NCI-H2196 treated with DMSO at 0.1 percent for 48 hours (cell line): ENCODE data around the gene AKR1C2.
"Not testable (repeated sequence)": the region's sequence is repeated elsewhere in the genome, so short reads cannot be mapped to it uniquely, and the experiment has no call there.

Experiments used
- DNase-seq: peaks from one replicate; lab custom pipeline; 2025; ENCODE audit not compliant: unreplicated experiment; lab: John Stamatoyannopoulos, UW

The AKR1C2 gene

DNA sequence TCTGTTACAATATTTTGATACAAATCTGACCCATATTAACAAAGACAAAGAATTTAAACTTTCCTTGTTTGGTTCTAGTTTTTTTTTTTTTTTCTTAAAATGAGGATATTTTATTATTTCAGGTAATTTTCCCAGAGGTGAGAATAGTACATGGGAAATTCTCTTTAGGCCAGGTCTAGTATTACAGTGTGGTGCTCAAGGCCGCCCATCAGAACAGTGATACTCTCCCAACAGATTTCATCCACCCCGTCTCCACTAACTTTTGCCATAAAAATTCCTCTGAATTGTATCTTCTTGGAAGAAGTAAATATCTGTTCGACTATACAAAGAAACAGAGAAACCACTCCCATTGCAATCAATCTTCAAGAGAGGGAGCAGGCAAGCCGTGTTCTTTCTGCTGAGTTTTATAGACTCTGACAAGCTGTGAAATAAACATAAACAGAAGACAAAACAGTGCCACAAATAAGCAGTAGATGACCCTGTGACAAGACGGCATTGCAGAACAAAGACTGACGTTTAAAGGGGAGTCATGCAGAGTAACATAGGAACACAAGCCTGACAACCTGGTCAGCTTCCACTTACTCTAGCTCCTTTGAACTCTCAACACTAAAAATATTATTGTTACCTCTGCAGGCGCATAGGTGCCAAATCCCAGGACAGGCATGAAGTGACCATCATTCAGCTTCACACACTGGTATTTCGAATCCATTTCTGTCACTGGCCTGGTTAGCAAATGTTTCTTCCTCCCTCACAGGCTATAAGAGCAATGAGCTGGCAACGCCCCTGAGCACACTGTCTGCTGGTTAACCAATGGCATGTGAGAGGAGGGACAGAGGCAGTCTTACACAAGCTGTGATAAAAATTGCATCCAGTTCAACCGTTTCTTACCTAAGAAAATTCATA, at the start of gene AKR1C2:
Gene AKR1C2, minus strand, starts transcription at position 731 of the 903 bp plus-strand sequence. Its CDS starts 22 bp downstream, at position 709.
- not testable (repeated sequence) for DNase-seq

- not testable (repeated sequence) for DNase-seq
These were observed 49.4 kb upstream of the AKR1C2 start for GRCh38 chr10:5052951-5053500.

GRCh38 chr10:5047912-5048628, 44.4 kb upstream of the AKR1C2 start:
- DNase-seq, result no peak

DNA sequence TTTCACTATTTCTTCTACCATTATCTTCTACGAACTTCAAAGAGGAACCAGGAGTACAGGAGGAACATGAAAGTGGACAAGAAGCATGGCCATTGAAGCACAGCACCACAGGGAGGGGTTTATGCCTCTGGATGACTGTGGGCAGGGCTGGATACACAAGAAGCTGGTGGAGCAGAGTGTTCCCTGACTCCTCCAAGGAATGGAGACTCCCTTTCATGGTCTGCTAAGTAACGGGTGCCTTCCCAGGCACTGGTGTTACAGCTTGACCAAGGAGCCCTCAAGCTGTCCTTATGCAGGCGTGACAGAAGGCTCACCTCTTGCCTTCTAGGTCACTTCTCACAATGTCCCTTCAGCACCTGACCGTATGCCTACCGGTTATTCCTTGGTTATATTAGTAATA, 43.4 kb upstream of the AKR1C2 start:
- not testable (repeated sequence) for DNase-seq

GRCh38 chr10:5046410-5046809, 42.8 kb upstream of the AKR1C2 start:
- DNase-seq, result no peak

GRCh38 chr10:5045095-5045494, 41.4 kb upstream of the AKR1C2 start:
- no peak for DNase-seq

DNA sequence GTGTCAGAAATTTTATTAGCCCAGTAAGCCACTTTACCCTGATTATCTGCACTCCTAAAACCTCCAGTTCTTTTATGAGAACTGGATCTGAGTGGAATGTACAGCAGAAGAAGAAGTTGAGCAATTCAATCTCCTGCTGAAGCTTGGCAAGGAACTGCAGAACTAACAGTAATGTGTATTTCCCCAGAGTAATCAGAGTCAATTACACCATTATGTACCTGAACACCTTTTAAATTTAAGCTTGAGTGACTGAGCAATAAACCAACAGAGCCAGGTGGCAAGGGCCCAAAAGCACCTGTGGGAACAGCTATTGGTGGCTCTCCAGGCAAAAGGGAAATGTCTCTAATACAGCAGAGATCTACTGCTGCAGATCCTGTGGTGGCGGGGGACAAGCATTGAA, 40.1 kb upstream of the AKR1C2 start:
- peak; percentile 1 for DNase-seq

DNA sequence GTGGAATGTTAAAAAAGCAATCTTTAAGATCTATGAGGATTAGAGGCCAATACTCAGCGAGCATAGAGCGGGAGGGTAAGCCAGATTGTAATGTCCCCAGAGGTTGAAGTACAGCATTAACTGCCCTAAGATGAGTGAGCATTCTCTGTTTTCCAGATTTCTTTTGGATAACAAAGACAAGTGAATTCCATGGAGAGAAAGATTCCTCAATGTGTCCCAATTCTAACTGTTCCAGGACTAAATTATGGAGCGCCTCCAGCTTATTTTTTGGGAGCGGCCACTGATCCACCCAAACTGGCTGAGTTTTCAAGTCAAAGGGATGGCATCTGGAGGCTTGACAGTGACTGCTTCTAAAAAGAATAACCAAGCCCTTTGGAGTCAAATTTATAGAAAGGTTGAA, 39.3 kb upstream of the AKR1C2 start:
- no peak for DNase-seq

DNA sequence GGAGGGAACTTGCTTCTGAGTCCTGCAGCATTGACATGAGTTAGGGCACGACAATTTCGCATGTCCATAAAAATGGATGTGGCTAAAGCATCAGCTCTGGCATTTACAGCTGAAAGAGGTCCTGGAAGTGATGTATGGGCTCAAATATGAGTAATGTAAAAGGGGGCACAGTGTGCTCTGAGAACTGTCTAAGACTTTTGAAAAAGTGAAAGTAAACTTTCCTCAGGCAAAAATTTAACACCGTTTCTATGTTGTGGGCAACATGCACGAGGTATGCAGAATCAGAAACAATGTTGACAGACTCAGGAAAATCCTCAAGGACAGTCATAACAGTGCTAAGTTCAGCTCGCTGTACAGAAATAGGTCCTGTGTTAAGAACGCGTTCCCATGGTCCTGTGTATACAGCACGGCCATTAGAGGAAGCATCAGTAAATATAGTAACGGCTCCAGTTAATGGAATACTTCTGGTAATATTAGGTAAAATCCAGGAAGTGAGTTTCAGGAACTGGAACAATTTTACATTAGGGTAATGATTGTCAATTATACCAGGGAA, 37.9 kb upstream of the AKR1C2 start:
- DNase-seq, result no peak

DNA sequence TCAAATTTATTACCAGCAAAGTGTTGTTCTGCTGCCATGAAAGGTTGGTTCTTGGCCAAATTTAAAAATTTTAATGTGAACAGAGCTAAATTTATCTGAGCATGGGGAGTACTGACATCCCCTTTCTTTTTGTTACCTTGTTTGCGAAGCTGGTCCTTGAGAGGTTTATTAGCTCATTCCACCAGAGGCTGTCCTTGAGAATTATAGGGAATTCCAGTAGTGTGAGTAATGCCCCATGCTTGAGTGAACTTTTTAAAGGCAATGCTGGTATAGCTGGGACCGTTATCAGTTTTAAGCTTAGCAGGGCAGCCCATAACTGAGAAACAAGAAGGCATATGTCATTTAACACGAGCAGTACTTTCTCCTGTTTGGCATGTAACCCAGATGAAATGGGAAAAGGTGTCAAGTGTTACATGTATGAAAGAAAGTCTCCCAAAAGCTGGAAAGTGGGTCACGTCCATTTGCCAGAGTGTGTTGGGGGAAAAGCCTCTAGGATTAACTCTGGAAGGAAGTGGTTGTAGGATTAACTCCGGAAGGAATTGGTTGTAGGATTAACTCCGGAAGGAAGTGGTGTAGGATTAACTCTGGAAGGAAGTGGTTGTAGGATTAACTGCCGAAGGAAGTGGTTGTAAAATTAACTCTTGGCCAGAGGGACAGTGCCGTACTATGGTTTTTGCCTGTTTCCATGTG, 37.3 kb upstream of the AKR1C2 start:
- no peak for DNase-seq

DNA sequence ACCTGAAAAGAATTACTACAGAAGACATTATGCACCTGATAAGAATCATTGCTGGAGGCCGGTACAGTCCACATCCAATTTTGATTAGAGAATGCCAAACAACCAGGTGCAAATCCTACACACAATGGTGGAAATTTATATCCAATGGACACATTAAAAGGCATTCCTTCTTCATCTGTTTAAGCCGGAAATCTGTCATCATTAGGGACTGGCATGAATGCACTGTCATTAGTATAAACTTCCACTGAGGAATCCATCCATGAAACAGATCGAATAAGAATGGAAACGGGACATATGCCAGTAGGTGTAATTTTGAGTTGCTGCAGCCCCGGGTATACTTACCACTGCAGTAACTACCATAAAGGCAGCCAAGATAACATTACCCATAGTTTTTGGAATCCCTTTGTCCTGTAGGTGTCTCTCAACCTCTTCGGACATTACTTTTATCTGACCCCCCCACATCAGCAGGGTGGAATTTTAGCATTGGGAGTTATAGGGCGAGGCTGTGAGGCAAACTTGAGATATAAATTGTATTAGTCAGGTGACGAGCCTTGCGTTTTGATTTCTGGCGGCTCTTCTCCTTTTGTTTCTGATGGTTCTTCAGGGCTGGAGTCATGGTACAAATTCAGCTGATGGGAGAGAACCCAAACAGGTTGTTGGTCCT, 36.5 kb upstream of the AKR1C2 start:
- no peak for DNase-seq

DNA sequence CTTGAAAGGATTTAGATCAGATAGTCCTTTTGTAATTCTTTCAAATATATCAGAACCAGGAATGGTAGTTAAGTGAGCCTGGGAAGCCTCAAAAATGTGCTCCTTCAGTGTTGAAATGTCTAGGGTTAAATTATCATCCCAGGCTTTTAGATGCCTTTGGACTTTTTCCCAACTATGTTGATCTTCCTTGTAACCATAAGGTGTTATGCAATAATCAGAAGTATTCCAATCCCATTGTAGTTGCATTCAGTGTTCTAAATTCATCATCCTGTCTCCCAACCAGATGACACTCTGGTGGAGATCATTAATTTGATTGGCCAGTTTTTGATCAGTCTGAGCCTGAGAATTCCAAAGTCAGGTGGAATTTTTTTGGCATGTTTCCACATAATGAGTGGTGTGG, 35.1 kb upstream of the AKR1C2 start:
- DNase-seq, result no peak

GRCh38 chr10:5038101-5038500, 34.4 kb upstream of the AKR1C2 start:
- no peak for DNase-seq

GRCh38 chr10:5036511-5036910, 32.9 kb upstream of the AKR1C2 start:
- no peak for DNase-seq

- no peak for DNase-seq
These were observed 31.7 kb upstream of the AKR1C2 start for GRCh38 chr10:5035356-5035755.

DNA sequence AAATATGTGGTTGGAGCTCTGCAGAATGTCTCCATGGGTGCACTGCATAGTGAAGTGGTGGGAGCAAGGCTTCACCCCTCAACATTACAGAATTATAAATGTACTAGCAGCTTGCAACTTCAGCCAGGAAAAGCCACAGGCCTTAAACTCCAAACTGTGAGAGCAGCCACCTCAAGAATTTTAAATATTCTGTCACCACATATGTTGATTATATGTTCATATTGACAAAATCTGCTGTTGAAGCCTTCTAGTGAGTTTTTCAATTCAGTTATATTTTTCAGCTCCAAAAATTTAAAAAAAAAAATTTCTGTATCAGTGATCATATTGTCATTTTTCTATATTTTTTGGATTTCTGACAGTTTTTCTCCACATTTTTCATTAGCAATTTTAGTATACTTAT, 30.9 kb upstream of the AKR1C2 start:
- no peak for DNase-seq

DNA sequence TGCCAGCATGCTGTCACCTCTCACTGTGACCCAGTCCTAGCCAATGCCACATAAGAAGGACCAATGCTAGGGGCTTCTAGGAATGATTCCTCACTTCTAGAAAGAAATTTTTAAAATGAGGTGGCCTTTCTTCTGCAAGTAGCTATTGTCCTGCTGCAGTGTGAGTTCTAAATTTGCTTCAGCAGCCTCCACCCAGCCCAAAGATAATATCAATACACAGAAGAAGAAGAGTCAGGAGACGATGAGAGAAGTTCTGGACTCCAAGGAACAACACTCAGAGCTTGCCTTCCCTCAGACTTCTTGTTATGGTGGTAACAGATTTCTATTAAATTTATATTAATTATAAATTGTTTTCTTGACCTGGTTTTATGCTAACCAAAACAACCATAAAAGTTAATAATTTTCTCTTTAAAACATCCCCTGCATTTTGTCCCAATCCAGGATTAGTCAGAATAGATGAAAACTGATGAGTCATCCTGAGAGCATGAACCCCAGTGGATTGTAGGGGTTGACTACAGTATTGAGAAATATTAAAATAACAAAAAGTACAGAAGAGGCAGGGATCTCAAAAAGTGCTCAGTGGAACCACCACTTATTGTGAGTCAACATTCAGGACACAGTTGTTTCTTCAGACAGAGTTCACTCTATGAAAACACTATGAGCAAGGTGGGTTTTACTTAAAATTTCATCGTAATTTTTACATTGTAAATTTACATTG, 29.6 kb upstream of the AKR1C2 start:
- DNase-seq, result no peak

DNA sequence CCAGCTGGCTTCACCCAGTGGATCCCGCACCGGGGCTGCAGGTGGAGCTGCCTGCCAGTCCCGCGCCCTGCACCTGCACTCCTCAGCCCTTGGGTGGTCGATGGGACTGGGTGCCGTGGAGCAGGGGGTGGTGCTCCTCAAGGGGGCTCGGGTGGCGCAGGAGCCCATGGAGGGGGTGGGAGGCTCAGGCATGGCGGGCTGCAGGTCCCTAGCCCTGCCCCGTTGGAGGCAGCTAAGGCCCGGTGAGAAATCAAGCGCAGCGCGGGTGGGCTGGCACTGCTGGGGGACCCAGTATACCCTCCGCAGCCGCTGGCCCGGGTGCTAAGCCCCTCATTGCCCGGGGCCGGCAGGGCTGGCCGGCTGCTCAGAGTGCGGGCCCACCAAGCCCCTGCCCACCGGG, 28.8 kb upstream of the AKR1C2 start:
- DNase-seq, result not testable (repeated sequence)

DNA sequence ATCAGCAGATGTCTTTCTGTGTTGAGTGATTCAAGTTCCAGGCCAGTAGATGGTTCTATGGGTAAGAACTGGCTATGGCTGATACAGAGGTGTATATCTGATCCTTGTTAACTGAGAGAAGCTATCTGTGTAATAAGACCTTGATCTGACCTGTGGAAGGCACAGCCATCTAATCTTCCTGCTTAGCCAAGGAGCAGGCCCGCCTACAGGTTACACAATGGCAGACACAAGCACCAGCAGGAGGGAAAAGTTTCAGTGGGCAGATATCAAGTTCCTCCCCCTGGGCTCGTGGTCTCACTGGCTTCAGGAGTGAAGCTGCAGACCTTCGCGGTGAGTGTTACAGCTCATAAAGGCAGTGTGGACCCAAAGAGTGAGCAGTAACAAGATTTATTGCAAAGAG, 27.9 kb upstream of the AKR1C2 start:
- DNase-seq, result not testable (repeated sequence)

GRCh38 chr10:5030989-5031388, 27.3 kb upstream of the AKR1C2 start:
- no peak for DNase-seq
